ENCODE results near the gene PIM1. TPM values are rescaled to one million over a fixed set of nuclear protein-coding genes. Genes with fewer than 3 reads are reported as not detected.

Gene PIM1
- total and polyA plus RNA-seq, 9 of the 15 experiments (the other 6 are each of a cell fraction or from before 2014, with no cell fraction given): 19.0 to 789 (median 212) TPM

- TF ChIP-seq MAZ (CRISPR knock-in tag; conservative IDR thresholded peaks at IDR 0.05 in 1 of 2, IDR thresholded peaks at IDR 0.05 in 1 of 2) (no peak), E2F8 (IDR thresholded peaks at IDR 0.05; ENCODE audit: low read depth, partially characterized antibody) (no peak), PHF8 (IDR thresholded peaks at IDR 0.05; ENCODE audit: borderline replicate concordance, low read length) (peak; percentile 2; the same call in 1 of the 2 replicates), STAT5B (CRISPR knock-in tag; IDR thresholded peaks at IDR 0.05) (no peak), EGR1 (conservative IDR thresholded peaks at IDR 0.05) (peak; percentile 34; the same call in 1 of the 2 replicates), CREM (IDR thresholded peaks at IDR 0.05; ENCODE audit: low read depth) (no peak), ZBED1 (IDR thresholded peaks at IDR 0.05) (peak; percentile 72; the same call in 1 of the 2 replicates), ETV5 (CRISPR knock-in tag; IDR thresholded peaks at IDR 0.05; ENCODE audit: low read depth) (0 out of 2 replicates have a peak, but pooled peaks have one; percentile 16), ZNF668 (CRISPR knock-in tag; IDR thresholded peaks at IDR 0.05) (no peak), ZEB2 (IDR thresholded peaks at IDR 0.05) (0 out of 2 replicates have a peak, but pooled peaks have one; percentile 1), MAFK (IDR thresholded peaks at IDR 0.05; ENCODE audit: low read length) (no peak), ZNF175 (CRISPR knock-in tag; IDR thresholded peaks at IDR 0.05; ENCODE audit: low read depth) (0 out of 2 replicates have a peak, but pooled peaks have one; percentile 4), RBBP5 (IDR thresholded peaks at IDR 0.05; ENCODE audit: borderline replicate concordance, insufficient read depth, low read length, poor library complexity, severe bottlenecking) (no peak), CBX2 (IDR thresholded peaks at IDR 0.05; ENCODE audit: insufficient read depth, low read length, poor library complexity, severe bottlenecking) (no peak), ZFP30 (CRISPR knock-in tag; IDR thresholded peaks at IDR 0.05; ENCODE audit: borderline replicate concordance) (no peak)
- TF ChIP-seq, protein P1, sequence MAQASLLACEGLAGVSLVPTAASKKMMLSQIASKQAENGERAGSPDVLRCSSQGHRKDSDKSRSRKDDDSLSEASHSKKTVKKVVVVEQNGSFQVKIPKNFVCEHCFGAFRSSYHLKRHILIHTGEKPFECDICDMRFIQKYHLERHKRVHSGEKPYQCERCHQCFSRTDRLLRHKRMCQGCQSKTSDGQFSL (CRISPR knock-in tag; IDR thresholded peaks at IDR 0.05): peak; percentile 60; the same call in 1 of the 2 replicates
- TF ChIP-seq, protein P1 (tag; IDR thresholded peaks at IDR 0.05): no peak
Observed at GRCh38 chr6:37174196-37174514, 4.2 kb downstream of the PIM1 start (continued).
